ENCODE results near the gene TMEM18. TPM values are rescaled to one million over a fixed set of nuclear protein-coding genes. Genes with fewer than 3 reads are reported as not detected.

TMEM18 gene
- total and polyA plus RNA-seq, 2 of the 13 experiments (the other 11 are each of a cell fraction or from before 2014, with no cell fraction given), result 45.9 to 49.4 TPM

GRCh38 chr2:647003-647560, 30.1 kb downstream of the TMEM18 start:
- no peak for TF ChIP-seq ZIK1 (CRISPR knock-in tag; IDR thresholded peaks at IDR 0.05; ENCODE audit: borderline replicate concordance, low read depth)
- no peak for TF ChIP-seq ZNF382 (CRISPR knock-in tag; IDR thresholded peaks at IDR 0.05; ENCODE audit: borderline replicate concordance)
- TF ChIP-seq SRSF9 (IDR thresholded peaks at IDR 0.05; ENCODE audit: borderline replicate concordance, insufficient read depth, low read depth, low read length, poor library complexity, severe bottlenecking), result no peak
- TF ChIP-seq THRA (CRISPR knock-in tag; IDR thresholded peaks at IDR 0.05; ENCODE audit: borderline replicate concordance), result no peak
- TF ChIP-seq TFE3 (CRISPR knock-in tag; IDR thresholded peaks at IDR 0.05), result no peak
- no peak for TF ChIP-seq ASH2L (IDR thresholded peaks at IDR 0.05; ENCODE audit: insufficient read length, low read depth, low read length)
- no peak for TF ChIP-seq ZMYM3 (CRISPR knock-in tag; IDR thresholded peaks at IDR 0.05)
- TF ChIP-seq ZSCAN30 (CRISPR knock-in tag; IDR thresholded peaks at IDR 0.05), result no peak
- TF ChIP-seq ZNF670 (CRISPR knock-in tag; IDR thresholded peaks at IDR 0.05; ENCODE audit: borderline replicate concordance), result no peak
- TF ChIP-seq ZFX (CRISPR knock-in tag; IDR thresholded peaks at IDR 0.05; ENCODE audit: low read depth), result no peak
- TF ChIP-seq ZNF180 (CRISPR knock-in tag; IDR thresholded peaks at IDR 0.05; ENCODE audit: borderline replicate concordance, low read depth), result no peak
- TF ChIP-seq HOXA5 (CRISPR knock-in tag; IDR thresholded peaks at IDR 0.05), result no peak
- TF ChIP-seq ZBTB33 (CRISPR knock-in tag; IDR thresholded peaks at IDR 0.05), result no peak
- TF ChIP-seq HIC2 (CRISPR knock-in tag; IDR thresholded peaks at IDR 0.05; ENCODE audit: low read depth), result no peak
- TF ChIP-seq ARNTL (CRISPR knock-in tag; IDR thresholded peaks at IDR 0.05), result no peak
- no peak for TF ChIP-seq ZNF256 (CRISPR knock-in tag; conservative IDR thresholded peaks at IDR 0.05)
- H3K36me3 ChIP-seq (replicated peaks in 1 of 2; ENCODE audit: control insufficient read depth in 1 of 2, insufficient read depth in 2 of 2, low read length in 2 of 2), result no peaks in the 10 kb centered on the region
- H3K9me3 ChIP-seq (ENCODE audit: low read length), result no peaks in the 10 kb centered on the region
- H3K9ac ChIP-seq (ENCODE audit: insufficient read depth, low read depth, low read length), result no peak overlapping the region
- FAIRE-seq (no peak), ATAC-seq (no peak), DNase-seq (ENCODE audit: low spot score) (no peak)
- H3K4me3 ChIP-seq (replicated peaks in 1 of 3; ENCODE audit: insufficient read depth in 1 of 3, low read depth in 2 of 3, low read length in 3 of 3), result no peak overlapping the region
- H3K27me3 ChIP-seq (ENCODE audit: control insufficient read depth in 1 of 2, insufficient read depth in 2 of 2, low read length in 2 of 2), result peaks cover 11 to 84% of the 10 kb centered on the region in 2 experiments; a peak in 3 of 5 replicates
- no peak overlapping the region for H3K27ac ChIP-seq (ENCODE audit: extremely low read length, insufficient read depth, low read length)
- H2AFZ ChIP-seq (ENCODE audit: low read length), result no peak overlapping the region
- BruUV-seq (replicated peaks), result no TSS peak
- no peak overlapping the region for H3K4me2 ChIP-seq (ENCODE audit: low read depth, low read length)
- intact Hi-C loops (cut with micrococcal nuclease; ENCODE audit: unreplicated experiment), result no loop called here
- in situ Hi-C loops (cut with HindIII; ENCODE audit: extremely low pct_ligation_motif_present, low pct_unique_long_range_greater_than_20kb), result no loop called here
- no peaks in the 10 kb centered on the region for H4K20me1 ChIP-seq (ENCODE audit: insufficient read depth, low read length)
- H3K79me2 ChIP-seq (ENCODE audit: insufficient read depth, low read length), result no peaks in the 10 kb centered on the region
- 19% methylated on average over 9 of the region's 10 CpGs for WGBS (ENCODE audit: low lambda C conversion rate)
- ChIA-PET CTCF (ENCODE audit: low intra/inter-chr PET ratio, low total read pairs) (no interaction called here), POLR2A (no interaction called here)
- no peaks in the 10 kb centered on the region for H3K4me1 ChIP-seq (ENCODE audit: insufficient read depth, low read length)

Measured in HepG2 (cell line).